Measurements from ENCODE around the gene ETV2.
"Not testable (repeated sequence)": the region's sequence is repeated elsewhere in the genome, so short reads cannot be mapped to it uniquely, and the experiment has no call there.

The ETV2 gene

GRCh38 chr19:35675589-35676140, 34.1 kb downstream of the ETV2 start:
- Histone ChIP-seq H3K36me3 (replicated peaks; ENCODE audit: low read depth, low read length) (no peaks in the 10 kb centered on the region), H3K79me2 (ENCODE audit: low read length) (no peaks in the 10 kb centered on the region), H4K20me1 (ENCODE audit: insufficient read depth, low read length) (no peaks in the 10 kb centered on the region), H3K9me3 (ENCODE audit: insufficient read depth, low read length) (no peaks in the 10 kb centered on the region), H3K9ac (ENCODE audit: low read length) (no peak overlapping the region), H3K4me1 (ENCODE audit: low read length) (no peaks in the 10 kb centered on the region), H3K4me3 (ENCODE audit: low read length) (no peak overlapping the region), H3K4me2 (ENCODE audit: low read length) (no peak overlapping the region), H2AFZ (ENCODE audit: low read depth, low read length) (no peak overlapping the region), H3K27me3 (ENCODE audit: low read depth, low read length) (peaks cover 6% of the 10 kb centered on the region; the same call in 1 of the 2 replicates), H3K27ac (ENCODE audit: low read length) (no peak overlapping the region)
- TF ChIP-seq CTCF (IDR thresholded peaks at IDR 0.05; ENCODE audit: low read depth, low read length) (no peak), EZH2phosphoT487 (IDR thresholded peaks at IDR 0.05; ENCODE audit: low read depth) (no peak)

- Histone ChIP-seq H3K27me3 (ENCODE audit: low read depth, low read length) (no peaks in the 10 kb centered on the region), H3K79me2 (ENCODE audit: low read length) (no peaks in the 10 kb centered on the region), H2AFZ (ENCODE audit: low read depth, low read length) (no peak overlapping the region), H3K4me1 (ENCODE audit: low read length) (peaks cover 10% of the 10 kb centered on the region), H3K36me3 (replicated peaks; ENCODE audit: low read depth, low read length) (no peaks in the 10 kb centered on the region), H3K4me2 (ENCODE audit: low read length) (no peak overlapping the region), H3K9ac (ENCODE audit: low read length) (no peak overlapping the region), H4K20me1 (ENCODE audit: insufficient read depth, low read length) (no peaks in the 10 kb centered on the region), H3K9me3 (ENCODE audit: insufficient read depth, low read length) (no peaks in the 10 kb centered on the region), H3K4me3 (ENCODE audit: low read length) (no peak overlapping the region), H3K27ac (ENCODE audit: low read length) (no peak overlapping the region)
- TF ChIP-seq EZH2phosphoT487 (IDR thresholded peaks at IDR 0.05; ENCODE audit: low read depth) (no peak), CTCF (IDR thresholded peaks at IDR 0.05; ENCODE audit: low read depth, low read length) (no peak)
These were observed 48.3 kb downstream of the ETV2 start for GRCh38 chr19:35689836-35690235.

- H3K9me3 ChIP-seq (ENCODE audit: insufficient read depth, low read length); H3K27me3 ChIP-seq (ENCODE audit: low read depth, low read length); H3K27ac ChIP-seq (ENCODE audit: low read length); H4K20me1 ChIP-seq (ENCODE audit: insufficient read depth, low read length); H3K9ac ChIP-seq (ENCODE audit: low read length); H2AFZ ChIP-seq (ENCODE audit: low read depth, low read length); H3K36me3 ChIP-seq (replicated peaks; ENCODE audit: low read depth, low read length); H3K79me2 ChIP-seq (ENCODE audit: low read length); H3K4me2 ChIP-seq (ENCODE audit: low read length); H3K4me3 ChIP-seq (ENCODE audit: low read length): not testable (repeated sequence)
- H3K4me1 ChIP-seq (ENCODE audit: low read length): peaks cover 10% of the 10 kb centered on the region
These were observed 49.6 kb downstream of the ETV2 start for GRCh38 chr19:35691106-35691505.

GRCh38 chr19:35692010-35692409, 50.5 kb downstream of the ETV2 start:
- no peak overlapping the region for H3K4me2 ChIP-seq (ENCODE audit: low read length)
- no peaks in the 10 kb centered on the region for H3K9me3 ChIP-seq (ENCODE audit: insufficient read depth, low read length)

More at GRCh38 chr19:35692010-35692409, 50.5 kb downstream of the ETV2 start:
- Histone ChIP-seq H3K27me3 (ENCODE audit: low read depth, low read length) (no peaks in the 10 kb centered on the region), H3K4me1 (ENCODE audit: low read length) (peaks cover 15% of the 10 kb centered on the region), H3K9ac (ENCODE audit: low read length) (no peak overlapping the region), H3K79me2 (ENCODE audit: low read length) (no peaks in the 10 kb centered on the region), H3K27ac (ENCODE audit: low read length) (no peak overlapping the region), H2AFZ (ENCODE audit: low read depth, low read length) (no peak overlapping the region), H4K20me1 (ENCODE audit: insufficient read depth, low read length) (no peaks in the 10 kb centered on the region), H3K36me3 (replicated peaks; ENCODE audit: low read depth, low read length) (no peaks in the 10 kb centered on the region), H3K4me3 (ENCODE audit: low read length) (no peak overlapping the region)
- TF ChIP-seq EZH2phosphoT487 (IDR thresholded peaks at IDR 0.05; ENCODE audit: low read depth): no peak
- peak; percentile 28 for TF ChIP-seq CTCF (IDR thresholded peaks at IDR 0.05; ENCODE audit: low read depth, low read length)
